HPDE6-E6E7 (cell line): ENCODE data around the gene SLCO3A1.
A peak's percentile ranks its signal among the peaks of the same experiment; 100 is the strongest.
"Not testable (repeated sequence)": the region's sequence is repeated elsewhere in the genome, so short reads cannot be mapped to it uniquely, and the experiment has no call there.

ENCODE experiments used
- DNase-seq: peaks from one replicate; pipeline ENCODE4 v3.0.0; 2011; ENCODE audit warnings: missing footprints; ENCODE audit errors: extremely low spot score

SLCO3A1 gene

GRCh38 chr15:92070251-92070650 is 216.7 kb downstream of the SLCO3A1 start:
- not testable (repeated sequence) for DNase-seq

GRCh38 chr15:92071045-92071634 is 217.6 kb downstream of the SLCO3A1 start:
- no peak for DNase-seq

- DNase-seq, result no peak
These were observed 219.7 kb downstream of the SLCO3A1 start for GRCh38 chr15:92073044-92073785.

- no peak for DNase-seq
These were observed 220.6 kb downstream of the SLCO3A1 start for GRCh38 chr15:92074101-92074500.

DNA sequence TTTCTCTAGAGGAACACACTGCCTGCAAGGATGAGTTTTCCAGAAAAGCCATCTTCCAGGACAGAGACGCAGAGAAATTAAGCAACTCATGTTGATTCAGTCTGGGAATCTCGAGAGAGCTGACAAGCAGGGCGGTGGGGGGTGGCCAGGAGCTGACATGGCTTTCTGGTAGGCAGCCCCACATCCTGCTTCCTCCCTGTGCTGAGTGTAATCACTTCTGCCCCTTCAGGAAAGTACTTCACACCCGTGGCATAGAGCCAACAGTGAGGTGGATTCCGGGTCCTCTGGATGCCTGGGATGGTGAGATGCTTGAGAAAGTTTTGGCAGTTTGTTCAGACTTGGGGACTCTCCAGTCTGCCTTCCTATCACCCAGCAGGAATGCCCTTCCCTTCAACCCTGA is 221.1 kb downstream of the SLCO3A1 start:
- DNase-seq, result no peak

DNA sequence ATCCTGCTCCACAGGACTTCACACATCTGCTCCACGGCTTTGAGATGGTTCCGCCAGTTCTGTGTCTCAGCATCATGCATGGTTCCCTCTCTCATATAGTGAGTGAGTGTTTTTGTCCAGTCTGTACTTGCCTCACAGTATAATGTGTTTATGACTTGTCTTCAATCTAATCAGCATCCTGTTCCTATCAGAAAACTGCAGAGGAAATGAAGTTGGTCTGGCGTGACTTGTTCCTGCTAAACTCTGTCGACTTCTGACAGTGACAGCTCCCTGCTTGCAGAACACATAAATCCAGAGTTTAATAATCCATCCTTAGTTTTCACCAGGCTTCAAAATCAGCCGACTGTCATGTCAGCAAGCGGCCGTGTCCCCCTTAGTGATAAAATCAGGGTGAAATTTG is 222.3 kb downstream of the SLCO3A1 start:
- no peak for DNase-seq

GRCh38 chr15:92076541-92076940 is 223.0 kb downstream of the SLCO3A1 start:
- DNase-seq, result no peak

- peak; percentile 84 for DNase-seq
These were observed 224.0 kb downstream of the SLCO3A1 start for GRCh38 chr15:92077353-92078085.

GRCh38 chr15:92078270-92078669 is 224.8 kb downstream of the SLCO3A1 start:
- no peak for DNase-seq

DNA sequence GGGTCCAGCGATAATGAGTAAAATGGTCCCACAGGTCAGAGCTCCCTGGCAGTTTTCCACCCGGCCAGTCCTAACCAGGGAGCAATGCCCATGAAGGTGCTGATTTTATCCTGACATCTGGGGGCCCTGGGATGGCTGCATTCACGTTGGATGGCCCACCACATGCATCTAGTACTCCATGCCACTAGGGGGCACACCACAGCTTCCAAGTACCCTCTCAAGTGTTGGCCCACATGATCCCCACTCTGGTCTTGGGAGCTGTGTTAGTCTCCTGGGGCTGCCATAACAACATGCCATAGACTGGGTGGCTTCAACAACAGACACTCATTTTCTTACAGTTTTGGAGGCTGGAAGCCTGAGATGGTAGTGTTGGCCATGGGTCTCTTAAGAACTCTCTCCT is 225.5 kb downstream of the SLCO3A1 start:
- DNase-seq, result no peak

- no peak for DNase-seq
These were observed 226.2 kb downstream of the SLCO3A1 start for GRCh38 chr15:92079647-92080255.

- peak; percentile 54 for DNase-seq
These were observed 228.7 kb downstream of the SLCO3A1 start for GRCh38 chr15:92082006-92082843.

GRCh38 chr15:92083190-92083589 is 229.7 kb downstream of the SLCO3A1 start:
- DNase-seq, result no peak

DNA sequence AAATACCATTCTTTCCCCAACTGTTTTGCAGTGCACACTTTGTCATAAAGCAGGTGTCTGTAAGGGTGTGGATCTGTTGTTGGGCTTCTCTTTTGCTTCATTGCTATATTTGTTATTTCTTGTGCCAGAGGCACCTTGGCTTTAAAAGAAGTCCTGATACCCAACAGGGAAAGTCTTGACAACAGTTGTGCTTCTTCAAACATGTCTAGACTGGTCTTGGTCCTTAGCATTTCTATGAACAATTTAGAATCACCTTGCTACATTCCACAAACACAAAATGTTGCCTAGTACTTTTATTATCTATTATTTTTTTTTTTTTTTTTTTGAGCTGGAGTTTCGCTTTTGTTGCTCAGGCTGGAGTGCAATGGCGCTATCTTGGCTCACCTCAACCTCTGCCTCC is 233.7 kb downstream of the SLCO3A1 start:
- DNase-seq, result no peak

DNA sequence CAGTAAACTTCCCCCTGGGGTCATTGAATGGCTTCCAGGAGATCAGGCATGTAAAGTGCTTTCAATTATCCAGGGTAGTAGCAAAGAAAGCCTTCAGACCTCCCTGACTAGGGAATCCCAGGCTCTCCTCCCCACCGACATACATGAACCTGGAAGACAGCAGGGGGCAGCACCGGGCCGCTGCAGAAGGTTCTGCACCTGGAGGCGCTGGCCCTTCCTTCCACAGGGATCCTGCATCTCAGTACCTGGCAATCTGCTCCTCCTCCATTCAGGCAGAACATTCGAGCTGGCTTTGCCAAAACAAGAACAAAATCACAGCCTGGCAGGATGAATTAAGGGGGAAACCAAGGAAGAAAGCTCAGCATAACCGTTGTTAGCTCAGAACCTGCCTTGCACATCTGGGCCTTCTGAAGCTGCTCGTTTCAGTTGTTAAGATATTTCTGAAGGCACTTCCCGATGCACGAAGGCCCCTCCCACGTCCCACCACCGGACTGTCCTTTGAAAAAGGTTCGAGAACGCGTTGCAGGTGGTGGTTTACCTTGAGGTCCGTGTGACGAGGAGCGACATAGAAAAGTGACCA is 237.7 kb downstream of the SLCO3A1 start:
- peak; percentile 35 for DNase-seq

GRCh38 chr15:92092289-92093105 is 239.0 kb downstream of the SLCO3A1 start:
- no peak for DNase-seq

DNA sequence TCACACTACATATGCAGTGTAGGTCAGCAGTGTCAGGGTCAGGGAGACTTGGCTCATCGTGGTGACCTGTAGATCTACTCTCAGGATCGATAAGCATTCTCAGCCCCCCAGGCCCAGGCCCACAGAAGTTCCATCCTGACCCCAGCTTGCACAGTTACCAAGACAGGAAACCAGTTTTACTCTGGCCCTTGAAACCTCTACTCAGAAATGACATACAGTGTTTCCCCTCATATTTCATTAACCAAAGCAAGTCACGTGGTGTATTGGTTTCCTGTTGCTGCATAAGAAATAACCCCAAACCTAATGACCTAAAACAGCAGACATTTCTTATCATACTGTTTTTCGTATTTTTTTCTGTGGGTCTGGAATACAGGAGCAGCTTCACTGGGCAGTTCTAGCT is 242.2 kb downstream of the SLCO3A1 start:
- DNase-seq, result no peak

DNA sequence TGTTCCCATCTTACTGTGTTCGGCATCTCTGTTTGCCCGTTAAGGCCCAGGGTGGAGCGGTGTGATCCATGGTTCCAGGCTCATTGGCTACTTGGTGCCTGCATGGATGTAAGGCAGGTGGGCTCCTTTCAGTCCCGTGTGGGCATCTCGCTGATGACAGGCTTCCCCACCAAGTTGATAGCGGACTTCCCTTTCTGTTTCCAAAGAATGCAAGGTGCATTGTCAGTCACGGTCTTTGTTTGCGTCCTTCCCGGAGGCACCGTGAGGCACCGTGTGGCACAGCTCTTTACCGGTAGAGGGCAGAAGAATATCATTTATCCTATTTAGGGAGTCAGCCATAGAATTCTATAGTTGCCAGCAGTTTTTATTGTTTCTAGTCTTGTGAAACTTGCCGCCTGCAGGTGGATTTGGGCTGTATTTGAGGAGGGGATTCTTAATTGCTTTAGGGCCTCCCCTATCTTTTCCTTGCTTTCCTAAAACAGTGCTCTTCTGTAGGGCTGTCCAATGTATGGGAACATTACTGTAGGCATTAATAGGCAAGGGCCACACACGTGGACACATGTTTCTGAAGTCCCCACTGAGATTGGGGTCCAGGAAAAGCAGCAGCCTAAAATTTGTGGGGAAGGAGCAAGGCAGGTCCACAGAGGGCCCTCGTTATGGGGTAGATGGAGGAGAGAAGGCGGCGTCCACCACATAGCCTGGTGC is 244.1 kb downstream of the SLCO3A1 start:
- peak; percentile 45 for DNase-seq

DNA sequence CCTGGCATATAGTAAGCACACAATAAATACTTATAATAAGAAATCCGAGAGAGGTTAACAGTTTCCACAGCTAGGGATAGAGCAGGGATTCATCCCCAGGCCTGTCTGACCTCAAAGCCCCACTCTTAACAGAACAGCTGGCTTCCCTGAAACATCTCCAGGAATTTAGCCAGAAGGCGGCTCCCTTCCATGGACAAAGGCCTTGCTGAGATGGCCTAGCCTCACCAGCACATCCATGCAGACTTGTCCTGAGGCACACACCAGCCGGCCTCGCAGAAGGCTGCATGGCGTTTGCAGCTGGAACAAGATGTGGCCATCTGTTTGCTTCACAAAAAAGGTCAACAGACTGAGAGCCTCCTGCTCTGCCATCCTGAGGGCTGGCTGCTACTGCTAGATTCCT is 245.4 kb downstream of the SLCO3A1 start:
- DNase-seq, result no peak

DNA sequence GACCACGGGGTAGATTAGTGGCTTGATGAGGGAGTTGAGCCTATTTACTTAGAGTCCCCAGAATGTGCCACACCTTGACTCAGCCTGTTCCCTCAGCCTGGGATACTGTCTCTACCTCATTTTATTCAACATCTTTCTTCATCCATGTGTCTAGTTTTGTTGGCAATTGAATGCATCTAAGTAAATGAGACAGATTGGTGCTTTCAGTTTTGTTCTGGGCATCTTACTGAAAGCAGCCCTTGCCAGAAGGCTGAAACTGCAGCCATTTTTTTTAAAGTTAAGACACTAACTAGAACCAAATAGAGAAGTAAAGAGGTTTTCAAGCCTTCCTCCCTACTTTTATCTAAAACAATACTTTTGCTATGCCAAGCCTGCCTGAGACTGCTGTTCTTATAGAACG is 246.8 kb downstream of the SLCO3A1 start:
- no peak for DNase-seq
